Vagina (tissue), 2 donors: Measurements from ENCODE around the gene FYB2.

Experiments
- POLR2A ChIP-seq, 2 donors: fragments of 450-650 bp; IDR thresholded peaks; one replicate each; pipeline ENCODE4 v1.6.1; 2017; ENCODE audit warnings: antibody characterized with exemption in 2 of 2, mild to moderate bottlenecking in 2 of 2, moderate library complexity in 2 of 2
- POLR2AphosphoS5 ChIP-seq, 2 donors: sonication (generic); formaldehyde crosslinking; IDR thresholded peaks; one replicate each; pipeline ENCODE4 v1.9.0; 2017; ENCODE audit warnings: antibody characterized with exemption in 2 of 2, mild to moderate bottlenecking in 2 of 2, low read depth in 1 of 2; ENCODE audit not compliant: insufficient read depth in 1 of 2
- TF ChIP-seq, protein P1 (sequence below), 3 experiments: fragments of 450-650 bp in 2 of 3; fragments of 200-600 bp in 1 of 3; sonication (generic) in 1 of 3; IDR thresholded peaks; one replicate each; pipeline ENCODE4 v1.5.1; 2017 to 2019; ENCODE audit warnings: antibody characterized with exemption in 3 of 3, mild to moderate bottlenecking in 2 of 3, moderate library complexity in 2 of 3

DNA sequence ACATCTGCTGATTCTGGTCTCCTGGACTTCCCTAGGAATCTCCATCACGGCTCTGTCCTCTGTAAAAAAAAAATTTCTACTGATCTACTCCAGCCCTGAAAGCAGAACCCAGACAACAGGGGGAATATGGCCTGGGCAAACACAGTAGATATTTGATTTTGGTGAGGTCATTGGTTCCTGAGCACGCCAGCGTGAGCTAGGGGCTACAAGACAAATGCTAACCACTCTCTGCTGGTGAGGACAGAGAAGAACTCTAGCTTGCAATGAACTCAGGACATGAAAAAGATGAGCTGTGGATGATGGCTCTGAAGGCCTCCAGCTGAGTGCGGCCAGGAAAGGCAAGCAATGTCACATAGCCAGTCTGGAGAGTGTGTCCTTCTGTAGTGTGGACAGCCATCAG, 17.2 kb upstream of the FYB2 start:
- TF ChIP-seq, protein P1, sequence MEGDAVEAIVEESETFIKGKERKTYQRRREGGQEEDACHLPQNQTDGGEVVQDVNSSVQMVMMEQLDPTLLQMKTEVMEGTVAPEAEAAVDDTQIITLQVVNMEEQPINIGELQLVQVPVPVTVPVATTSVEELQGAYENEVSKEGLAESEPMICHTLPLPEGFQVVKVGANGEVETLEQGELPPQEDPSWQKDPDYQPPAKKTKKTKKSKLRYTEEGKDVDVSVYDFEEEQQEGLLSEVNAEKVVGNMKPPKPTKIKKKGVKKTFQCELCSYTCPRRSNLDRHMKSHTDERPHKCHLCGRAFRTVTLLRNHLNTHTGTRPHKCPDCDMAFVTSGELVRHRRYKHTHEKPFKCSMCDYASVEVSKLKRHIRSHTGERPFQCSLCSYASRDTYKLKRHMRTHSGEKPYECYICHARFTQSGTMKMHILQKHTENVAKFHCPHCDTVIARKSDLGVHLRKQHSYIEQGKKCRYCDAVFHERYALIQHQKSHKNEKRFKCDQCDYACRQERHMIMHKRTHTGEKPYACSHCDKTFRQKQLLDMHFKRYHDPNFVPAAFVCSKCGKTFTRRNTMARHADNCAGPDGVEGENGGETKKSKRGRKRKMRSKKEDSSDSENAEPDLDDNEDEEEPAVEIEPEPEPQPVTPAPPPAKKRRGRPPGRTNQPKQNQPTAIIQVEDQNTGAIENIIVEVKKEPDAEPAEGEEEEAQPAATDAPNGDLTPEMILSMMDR (IDR thresholded peaks at IDR 0.05), result no peak
- TF ChIP-seq POLR2AphosphoS5 (IDR thresholded peaks at IDR 0.05; ENCODE audit: insufficient read depth in 1 of 2, low read depth in 1 of 2), result no peak
- no peak for TF ChIP-seq POLR2A (IDR thresholded peaks at IDR 0.05)
